ENCODE results near the gene EBF3. TPM values are rescaled to one million over a fixed set of nuclear protein-coding genes. Genes with fewer than 3 reads are reported as not detected.

The EBF3 gene
- total RNA-seq, 1 experiment from 2014 or later = 0.22 TPM

GRCh38 chr10:129953119-129954051 is 10.7 kb downstream of the EBF3 start:
- Histone ChIP-seq H3K27me3 (ENCODE audit: insufficient read depth, low read length) (peaks cover 30% of the 10 kb centered on the region; the same call in 1 of the 2 replicates), H3K27ac (ENCODE audit: insufficient read length, low read depth, low read length) (no peak overlapping the region), H3K14ac (ENCODE audit: insufficient read depth, low read length) (no peak overlapping the region), H3K79me2 (ENCODE audit: insufficient read depth, low read length) (no peaks in the 10 kb centered on the region), H3K4me1 (ENCODE audit: insufficient read depth, low read length) (peaks cover 3% of the 10 kb centered on the region; the same call in 1 of the 2 replicates), H3K79me1 (ENCODE audit: insufficient read depth, low read depth, low read length, poor library complexity, severe bottlenecking) (no peaks in the 10 kb centered on the region), H2BK20ac (ENCODE audit: low read depth, low read length, poor library complexity, severe bottlenecking) (no peak overlapping the region), H2AFZ (ENCODE audit: low read length) (no peak overlapping the region), H3K23me2 (ENCODE audit: insufficient read length, low read depth, low read length, poor library complexity, severe bottlenecking) (no peaks in the 10 kb centered on the region), H3K18ac (ENCODE audit: insufficient read length, low read depth, low read length) (no peak overlapping the region), H3K56ac (ENCODE audit: insufficient read length, low read depth, low read length) (no peak overlapping the region), H2BK5ac (ENCODE audit: insufficient read length, low read length) (no peak overlapping the region), H4K91ac (ENCODE audit: insufficient read length, low read depth, low read length) (no peak overlapping the region), H2AK5ac (ENCODE audit: insufficient read length, low read length) (no peak overlapping the region), H4K8ac (replicated peaks; ENCODE audit: insufficient read length, low read depth, low read length) (no peak overlapping the region), H2BK120ac (ENCODE audit: low read depth, low read length, poor library complexity, severe bottlenecking) (no peak overlapping the region), H4K20me1 (ENCODE audit: control insufficient read depth, insufficient read depth, insufficient read length) (no peaks in the 10 kb centered on the region), H2BK15ac (ENCODE audit: low read depth, low read length) (no peak overlapping the region), H3K9me3 (ENCODE audit: control insufficient read depth, low read depth, low read length) (no peaks in the 10 kb centered on the region), H2BK12ac (ENCODE audit: insufficient read length, low read depth, low read length) (no peak overlapping the region), H4K5ac (ENCODE audit: insufficient read length, low read depth, low read length) (no peak overlapping the region), H3K9ac (ENCODE audit: extremely low read depth, insufficient read length, low read length) (no peak overlapping the region), H3K4ac (ENCODE audit: low read depth, low read length) (no peak overlapping the region), H3T11ph (ENCODE audit: low read length) (no peak overlapping the region), H3K23ac (ENCODE audit: insufficient read length, low read depth, low read length) (no peak overlapping the region), H3K4me2 (ENCODE audit: insufficient read depth, insufficient read length, low read length) (no peak overlapping the region)
- Mint-ChIP-seq H3K36me3 (ENCODE audit: insufficient read depth in 1 of 3, low read depth in 3 of 3) (no peaks in the 10 kb centered on the region; a peak in 1 of 7 replicates), H3K27me3 (ENCODE audit: low read depth) (peaks cover 80% of the 10 kb centered on the region), H3K4me3 (no peak overlapping the region), H3K9me3 (no peaks in the 10 kb centered on the region; a peak in 2 of 5 replicates), H3K27ac (no peak overlapping the region), H3K4me1 (peaks cover 29 to 49% of the 10 kb centered on the region in 2 experiments)
- DNase-seq = no peak
- WGBS (ENCODE audit: extremely low coverage, insufficient read length, low lambda C conversion rate) = no CpG with 5 or more reads among the region's 22 CpGs
- no peak for TF ChIP-seq CTCF (conservative IDR thresholded peaks at IDR 0.05)
